Vagina (tissue), 2 donors: Measurements from ENCODE around the gene PAPPA.

Source experiments
- CTCF ChIP-seq, 3 experiments: fragments of 450-650 bp in 2 of 3; fragments of 200-600 bp in 1 of 3; sonication (generic) in 1 of 3; IDR thresholded peaks; one replicate each; pipeline ENCODE4 v1.5.1; 2017 to 2019; ENCODE audit warnings: antibody characterized with exemption in 3 of 3, mild to moderate bottlenecking in 2 of 3, moderate library complexity in 2 of 3
- POLR2A ChIP-seq, 2 donors: fragments of 450-650 bp; IDR thresholded peaks; one replicate each; pipeline ENCODE4 v1.6.1; 2017; ENCODE audit warnings: antibody characterized with exemption in 2 of 2, mild to moderate bottlenecking in 2 of 2, moderate library complexity in 2 of 2
- POLR2AphosphoS5 ChIP-seq, 2 donors: sonication (generic); formaldehyde crosslinking; IDR thresholded peaks; one replicate each; pipeline ENCODE4 v1.9.0; 2017; ENCODE audit warnings: antibody characterized with exemption in 2 of 2, mild to moderate bottlenecking in 2 of 2, low read depth in 1 of 2; ENCODE audit not compliant: insufficient read depth in 1 of 2

- TF ChIP-seq POLR2A (IDR thresholded peaks at IDR 0.05) (no peak), CTCF (IDR thresholded peaks at IDR 0.05) (no peak), POLR2AphosphoS5 (IDR thresholded peaks at IDR 0.05; ENCODE audit: insufficient read depth in 1 of 2, low read depth in 1 of 2) (no peak)
Observed at GRCh38 chr9:116123171-116123570, 30.4 kb upstream of the PAPPA start.
